BLaER1 treated with 17β-estradiol and CSF1 and Interleukin-3, amounts not matched to agents 10 nM and 100 nM (cell line): Measurements from ENCODE around the gene ARID5B.

Experiments used
- H3K27ac ChIP-seq, 11 experiments: shearing (Covaris generic); formaldehyde crosslinking; 2 replicates each; pipeline ENCODE4 v1.8.1; 2022
- H3K27me3 ChIP-seq, 11 experiments: shearing (Covaris generic); formaldehyde crosslinking; 2 replicates each; pipeline ENCODE4 v1.8.1; 2022
- H3K36me3 ChIP-seq, 11 experiments: shearing (Covaris generic); formaldehyde crosslinking; 2 replicates each; pipeline ENCODE4 v1.8.1; 2022
- H3K4me1 ChIP-seq, 10 experiments: shearing (Covaris generic); formaldehyde crosslinking; 2 replicates each; pipeline ENCODE4 v1.8.1; 2022
- H3K4me2 ChIP-seq, 11 experiments: shearing (Covaris generic); formaldehyde crosslinking; 2 replicates each; pipeline ENCODE4 v1.8.1; 2022
- H3K4me3 ChIP-seq, 10 experiments: shearing (Covaris generic); formaldehyde crosslinking; 2 replicates each; pipeline ENCODE4 v1.8.1; 2022
- H3K9ac ChIP-seq, 11 experiments: shearing (Covaris generic); formaldehyde crosslinking; 2 replicates each; pipeline ENCODE4 v1.8.1; 2022
- H3K9me3 ChIP-seq, 11 experiments: shearing (Covaris generic); formaldehyde crosslinking; replicated peaks in 1 of 11; 2 replicates each; pipeline ENCODE4 v1.8.1; 2022
- H4K20me1 ChIP-seq, 11 experiments: shearing (Covaris generic); formaldehyde crosslinking; 2 replicates each; pipeline ENCODE4 v1.8.1; 2022
- Cebpa-rat ChIP-seq, 11 experiments: shearing (Covaris generic); IDR thresholded peaks; 2 replicates each; pipeline ENCODE4 v1.8.1; 2022

The ARID5B gene

GRCh38 chr10:62063795-62064472, 162.4 kb downstream of the ARID5B start:
- no peak overlapping the region for H3K4me3 ChIP-seq
- H3K4me2 ChIP-seq: no peak overlapping the region
- TF ChIP-seq Cebpa-rat (IDR thresholded peaks at IDR 0.05): no peak
- peaks cover 0 to 98% (median 0%) of the 10 kb centered on the region in 11 experiments; a peak in 3 of 22 replicates for H4K20me1 ChIP-seq
- no peaks in the 10 kb centered on the region for H3K27me3 ChIP-seq
- 0 out of 22 replicates have a peak overlapping the region, but pooled peaks of 1 of the 11 experiments have one; percentile 13 for H3K27ac ChIP-seq
- no peak overlapping the region for H3K9ac ChIP-seq
- H3K4me1 ChIP-seq: peaks cover 9 to 48% (median 18%) of the 10 kb centered on the region in 10 experiments
- H3K36me3 ChIP-seq: peaks cover 98 to 100% (median 100%) of the 10 kb centered on the region in 11 experiments
- peaks cover 0 to 9% (median 0%) of the 10 kb centered on the region in 11 experiments; a peak in 4 of 22 replicates for H3K9me3 ChIP-seq

GRCh38 chr10:62067560-62067959, 166.1 kb downstream of the ARID5B start:
- Histone ChIP-seq H3K9ac (no peak overlapping the region), H3K9me3 (peaks cover 0 to 7% (median 0%) of the 10 kb centered on the region in 11 experiments; a peak in 2 of 22 replicates), H3K4me1 (peaks cover 0 to 50% (median 0%) of the 10 kb centered on the region in 10 experiments; a peak in 6 of 20 replicates), H3K4me2 (no peak overlapping the region), H3K36me3 (peaks cover 97 to 100% (median 100%) of the 10 kb centered on the region in 11 experiments), H4K20me1 (peaks cover 0 to 94% (median 0%) of the 10 kb centered on the region in 11 experiments; a peak in 3 of 22 replicates), H3K27me3 (no peaks in the 10 kb centered on the region), H3K27ac (peak overlapping the region in 1 of 11 experiments; percentile 5; a peak in 1 of 22 replicates), H3K4me3 (no peak overlapping the region)
- no peak for TF ChIP-seq Cebpa-rat (IDR thresholded peaks at IDR 0.05)

- TF ChIP-seq Cebpa-rat (IDR thresholded peaks at IDR 0.05): no peak
- H3K4me1 ChIP-seq: peaks cover 0 to 55% (median 0%) of the 10 kb centered on the region in 10 experiments; a peak in 6 of 20 replicates
Measured at GRCh38 chr10:62068464-62068863, 167.0 kb downstream of the ARID5B start.

GRCh38 chr10:62069452-62070178, 168.1 kb downstream of the ARID5B start:
- H3K36me3 ChIP-seq: peaks cover 97 to 100% (median 100%) of the 10 kb centered on the region in 11 experiments
- H3K9me3 ChIP-seq: peaks cover 0 to 7% (median 0%) of the 10 kb centered on the region in 11 experiments; a peak in 2 of 22 replicates
- H3K4me1 ChIP-seq: peaks cover 0 to 55% (median 0%) of the 10 kb centered on the region in 10 experiments; a peak in 6 of 20 replicates
- H3K9ac ChIP-seq: no peak overlapping the region
- H3K4me2 ChIP-seq: peak overlapping the region in 2 of 11 experiments; percentile 49 to 54; a peak in 4 of 22 replicates
- no peak overlapping the region for H3K4me3 ChIP-seq
- peak overlapping the region in 3 of 11 experiments; percentile 3 to 37 (median 18); a peak in 2 of 22 replicates for H3K27ac ChIP-seq
- TF ChIP-seq Cebpa-rat (IDR thresholded peaks at IDR 0.05): no peak
- H3K27me3 ChIP-seq: no peaks in the 10 kb centered on the region
- peaks cover 0 to 94% (median 0%) of the 10 kb centered on the region in 11 experiments; a peak in 3 of 22 replicates for H4K20me1 ChIP-seq

More at GRCh38 chr10:62068464-62068863, 167.0 kb downstream of the ARID5B start:
- Histone ChIP-seq H3K27ac (0 out of 22 replicates have a peak overlapping the region, but pooled peaks of 1 of the 11 experiments have one; percentile 9), H4K20me1 (peaks cover 0 to 94% (median 0%) of the 10 kb centered on the region in 11 experiments; a peak in 3 of 22 replicates), H3K9me3 (peaks cover 0 to 7% (median 0%) of the 10 kb centered on the region in 11 experiments; a peak in 2 of 22 replicates), H3K9ac (no peak overlapping the region), H3K36me3 (peaks cover 97 to 100% (median 100%) of the 10 kb centered on the region in 11 experiments), H3K4me3 (no peak overlapping the region), H3K4me2 (peak overlapping the region in 2 of 11 experiments; percentile 15 to 49; a peak in 3 of 22 replicates), H3K27me3 (no peaks in the 10 kb centered on the region)

- peaks cover 0 to 94% (median 0%) of the 10 kb centered on the region in 11 experiments; a peak in 3 of 22 replicates for H4K20me1 ChIP-seq
- no peak for TF ChIP-seq Cebpa-rat (IDR thresholded peaks at IDR 0.05)
- no peaks in the 10 kb centered on the region for H3K27me3 ChIP-seq
- H3K9ac ChIP-seq: no peak overlapping the region
- no peak overlapping the region for H3K4me3 ChIP-seq
- no peak overlapping the region; a peak in 1 of 22 replicates for H3K27ac ChIP-seq
- H3K4me2 ChIP-seq: no peak overlapping the region; a peak in 1 of 22 replicates
- H3K36me3 ChIP-seq: peaks cover 97 to 100% (median 100%) of the 10 kb centered on the region in 11 experiments
- peaks cover 0 to 16% (median 0%) of the 10 kb centered on the region in 11 experiments; a peak in 4 of 22 replicates for H3K9me3 ChIP-seq
- peaks cover 0 to 63% (median 3%) of the 10 kb centered on the region in 10 experiments; a peak in 9 of 20 replicates for H3K4me1 ChIP-seq
Measured at GRCh38 chr10:62071846-62072281, 170.4 kb downstream of the ARID5B start.

- Histone ChIP-seq H3K9ac (no peak overlapping the region), H3K27me3 (no peaks in the 10 kb centered on the region), H3K36me3 (peaks cover 94 to 100% (median 98%) of the 10 kb centered on the region in 11 experiments), H3K9me3 (peaks cover 0 to 16% (median 0%) of the 10 kb centered on the region in 11 experiments; a peak in 4 of 22 replicates), H3K4me1 (peaks cover 0 to 69% (median 6%) of the 10 kb centered on the region in 10 experiments; a peak in 9 of 20 replicates), H3K4me2 (no peak overlapping the region), H4K20me1 (peaks cover 0 to 94% (median 0%) of the 10 kb centered on the region in 11 experiments; a peak in 3 of 22 replicates), H3K4me3 (no peak overlapping the region), H3K27ac (no peak overlapping the region)
- no peak for TF ChIP-seq Cebpa-rat (IDR thresholded peaks at IDR 0.05)
Measured at GRCh38 chr10:62072901-62073300, 171.4 kb downstream of the ARID5B start.

GRCh38 chr10:62073429-62073828, 171.9 kb downstream of the ARID5B start:
- H3K9ac ChIP-seq: no peak overlapping the region
- no peak overlapping the region for H3K4me3 ChIP-seq
- peaks cover 0 to 94% (median 0%) of the 10 kb centered on the region in 11 experiments; a peak in 4 of 22 replicates for H4K20me1 ChIP-seq
- no peak overlapping the region for H3K4me2 ChIP-seq
- H3K4me1 ChIP-seq: peaks cover 0 to 69% (median 6%) of the 10 kb centered on the region in 10 experiments; a peak in 9 of 20 replicates
- no peak overlapping the region for H3K27ac ChIP-seq
- peaks cover 94 to 100% (median 98%) of the 10 kb centered on the region in 11 experiments for H3K36me3 ChIP-seq
- no peaks in the 10 kb centered on the region for H3K27me3 ChIP-seq
- no peak for TF ChIP-seq Cebpa-rat (IDR thresholded peaks at IDR 0.05)
- H3K9me3 ChIP-seq: peaks cover 0 to 16% (median 0%) of the 10 kb centered on the region in 11 experiments; a peak in 5 of 22 replicates

GRCh38 chr10:62075414-62075813, 173.9 kb downstream of the ARID5B start:
- H3K4me2 ChIP-seq: no peak overlapping the region
- no peak overlapping the region for H3K9ac ChIP-seq
- H3K4me3 ChIP-seq: no peak overlapping the region
- no peak for TF ChIP-seq Cebpa-rat (IDR thresholded peaks at IDR 0.05)
- H3K9me3 ChIP-seq: peaks cover 0 to 20% (median 0%) of the 10 kb centered on the region in 11 experiments; a peak in 5 of 22 replicates
- peaks cover 92 to 100% (median 100%) of the 10 kb centered on the region in 11 experiments for H3K36me3 ChIP-seq
- peak overlapping the region in 2 of 11 experiments; percentile 10 to 28; a peak in 2 of 22 replicates for H3K27ac ChIP-seq
- H3K27me3 ChIP-seq: no peaks in the 10 kb centered on the region
- H4K20me1 ChIP-seq: peaks cover 0 to 94% (median 0%) of the 10 kb centered on the region in 11 experiments; a peak in 4 of 22 replicates
- peaks cover 7 to 69% (median 18%) of the 10 kb centered on the region in 10 experiments; a peak in 19 of 20 replicates for H3K4me1 ChIP-seq
